ENCODE data around the gene BEND5.

GRCh38 chr1:48726139-48726538 is 50.6 kb downstream of the BEND5 start:
- TF ChIP-seq, protein P1, sequence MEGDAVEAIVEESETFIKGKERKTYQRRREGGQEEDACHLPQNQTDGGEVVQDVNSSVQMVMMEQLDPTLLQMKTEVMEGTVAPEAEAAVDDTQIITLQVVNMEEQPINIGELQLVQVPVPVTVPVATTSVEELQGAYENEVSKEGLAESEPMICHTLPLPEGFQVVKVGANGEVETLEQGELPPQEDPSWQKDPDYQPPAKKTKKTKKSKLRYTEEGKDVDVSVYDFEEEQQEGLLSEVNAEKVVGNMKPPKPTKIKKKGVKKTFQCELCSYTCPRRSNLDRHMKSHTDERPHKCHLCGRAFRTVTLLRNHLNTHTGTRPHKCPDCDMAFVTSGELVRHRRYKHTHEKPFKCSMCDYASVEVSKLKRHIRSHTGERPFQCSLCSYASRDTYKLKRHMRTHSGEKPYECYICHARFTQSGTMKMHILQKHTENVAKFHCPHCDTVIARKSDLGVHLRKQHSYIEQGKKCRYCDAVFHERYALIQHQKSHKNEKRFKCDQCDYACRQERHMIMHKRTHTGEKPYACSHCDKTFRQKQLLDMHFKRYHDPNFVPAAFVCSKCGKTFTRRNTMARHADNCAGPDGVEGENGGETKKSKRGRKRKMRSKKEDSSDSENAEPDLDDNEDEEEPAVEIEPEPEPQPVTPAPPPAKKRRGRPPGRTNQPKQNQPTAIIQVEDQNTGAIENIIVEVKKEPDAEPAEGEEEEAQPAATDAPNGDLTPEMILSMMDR (conservative IDR thresholded peaks at IDR 0.05): no peak
- TF ChIP-seq ZFX (IDR thresholded peaks at IDR 0.05): no peak

Measured in C4-2B (cell line).